ACC112 (cell line): ENCODE data around the gene FAM24B.
"Not testable (repeated sequence)": the region's sequence is repeated elsewhere in the genome, so short reads cannot be mapped to it uniquely, and the experiment has no call there.

Experiments used
- H2AFZ ChIP-seq: fragments of 200-600 bp; sonication (generic); one replicate; pipeline ENCODE4 v1.6.0; 2017; ENCODE audit warnings: antibody characterized with exemption, low read length; ENCODE audit not compliant: unreplicated experiment
- H3K27ac ChIP-seq: fragments of 200-600 bp; sonication (generic); 2 replicates; pipeline ENCODE4 v1.5.1; 2014; ENCODE audit warnings: low read depth, mild to moderate bottlenecking, antibody characterized with exemption, low read length, moderate library complexity
- H3K27me3 ChIP-seq: fragments of 200-600 bp; sonication (generic); 2 replicates; pipeline ENCODE4 v1.6.1; 2014; ENCODE audit warnings: mild to moderate bottlenecking, antibody characterized with exemption, low read length, moderate library complexity, mixed read lengths; ENCODE audit not compliant: insufficient read depth
- H3K36me3 ChIP-seq: fragments of 200-600 bp; sonication (generic); 2 replicates; pipeline ENCODE4 v1.6.1; 2016; ENCODE audit warnings: mild to moderate bottlenecking, antibody characterized with exemption, low read length, moderate library complexity, mixed read lengths; ENCODE audit not compliant: insufficient read depth
- H3K4me1 ChIP-seq: fragments of 200-600 bp; sonication (generic); one replicate; pipeline ENCODE4 v1.6.1; 2016; ENCODE audit warnings: low read length, mixed read lengths; ENCODE audit not compliant: insufficient read depth, unreplicated experiment, control insufficient read depth
- H3K4me3 ChIP-seq: fragments of 200-600 bp; sonication (generic); 2 replicates; pipeline ENCODE4 v1.5.1; 2014; ENCODE audit warnings: mild to moderate bottlenecking, low read depth, low read length
- H3K79me2 ChIP-seq: fragments of 200-600 bp; sonication (generic); one replicate; pipeline ENCODE4 v1.6.0; 2016; ENCODE audit warnings: low read length; ENCODE audit not compliant: control insufficient read depth, unreplicated experiment, insufficient read depth

FAM24B gene

DNA sequence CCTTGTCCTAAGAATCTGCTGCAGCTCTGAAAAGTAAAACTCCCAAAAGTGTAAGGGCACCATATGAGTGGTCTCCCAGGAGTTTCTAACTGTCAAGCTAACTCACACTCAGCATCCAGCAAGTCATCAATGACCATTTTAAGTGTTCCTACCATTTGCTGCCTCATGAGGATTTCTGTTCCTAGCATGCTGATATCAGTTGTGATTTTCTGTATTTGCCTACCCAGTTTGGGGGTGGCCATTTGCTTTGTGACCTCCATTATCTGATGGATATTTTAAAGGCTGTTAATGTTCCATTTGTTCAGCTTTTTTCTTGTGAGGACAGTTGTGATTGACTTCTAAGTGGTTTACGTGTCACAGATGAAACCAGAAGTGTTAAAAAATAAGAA lies 2.9 kb downstream of the FAM24B start:
- peaks cover 13% of the 10 kb centered on the region for H3K36me3 ChIP-seq
- H3K4me3 ChIP-seq, result no peak overlapping the region
- no peaks in the 10 kb centered on the region for H3K27me3 ChIP-seq
- no peak overlapping the region for H2AFZ ChIP-seq
- H3K27ac ChIP-seq, result no peak overlapping the region
- H3K4me1 ChIP-seq, result peaks cover 17% of the 10 kb centered on the region
- H3K79me2 ChIP-seq, result peaks cover 66% of the 10 kb centered on the region

DNA sequence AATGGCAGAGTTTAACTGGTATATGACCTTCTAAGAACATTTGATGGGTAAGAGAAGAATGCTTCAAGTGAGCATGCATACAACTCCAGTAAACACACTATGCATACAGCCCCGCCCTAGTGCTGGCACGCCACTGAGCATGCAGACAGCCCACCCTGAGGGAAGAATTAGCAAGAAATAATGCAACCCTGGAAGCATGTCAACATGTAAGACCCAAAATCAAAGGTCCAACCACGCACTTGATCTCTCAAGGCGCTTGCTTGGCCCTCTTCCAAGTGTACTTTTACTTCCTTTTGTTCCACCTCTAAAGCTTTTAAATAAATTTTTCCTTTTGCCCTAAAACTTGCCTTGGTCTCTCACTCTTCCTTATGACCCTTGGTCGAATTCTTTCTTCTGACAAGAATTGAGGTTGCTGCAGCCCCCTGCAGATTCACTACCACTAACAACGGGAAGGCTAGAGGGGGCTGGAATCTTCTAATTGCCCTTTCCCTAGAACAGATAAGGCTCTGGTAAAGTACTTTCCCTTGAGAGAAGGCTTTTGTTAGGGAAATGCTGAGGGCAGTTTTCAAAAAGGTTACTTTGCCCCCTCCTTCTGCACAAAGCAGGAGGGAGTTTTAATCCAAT lies 3.4 kb downstream of the FAM24B start:
- Histone ChIP-seq H3K4me1 (peaks cover 17% of the 10 kb centered on the region), H3K36me3 (peaks cover 13% of the 10 kb centered on the region), H3K4me3 (no peak overlapping the region), H3K27me3 (no peaks in the 10 kb centered on the region), H3K27ac (no peak overlapping the region), H3K79me2 (peaks cover 66% of the 10 kb centered on the region), H2AFZ (no peak overlapping the region)

DNA sequence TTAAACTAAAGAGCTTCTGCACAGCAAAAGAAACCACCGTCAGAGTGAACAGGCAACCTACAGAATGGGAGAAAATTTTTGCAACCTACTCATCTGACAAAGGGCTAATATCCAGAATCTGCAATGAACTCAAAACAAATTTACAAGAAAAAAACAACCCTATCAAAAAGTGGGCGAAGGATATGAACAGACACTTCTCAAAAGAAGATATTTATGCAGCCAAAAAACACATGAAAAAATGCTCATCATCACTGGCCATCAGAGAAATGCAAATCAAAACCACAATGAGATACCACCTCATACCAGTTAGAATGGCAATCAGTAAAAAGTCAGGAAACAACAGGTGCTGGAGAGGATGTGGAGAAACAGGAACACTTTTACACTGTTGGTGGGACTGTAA lies 7.4 kb downstream of the FAM24B start:
- Histone ChIP-seq H3K36me3 (peaks cover 13% of the 10 kb centered on the region), H3K79me2 (peaks cover 45% of the 10 kb centered on the region)
- not testable (repeated sequence) for H2AFZ ChIP-seq

DNA sequence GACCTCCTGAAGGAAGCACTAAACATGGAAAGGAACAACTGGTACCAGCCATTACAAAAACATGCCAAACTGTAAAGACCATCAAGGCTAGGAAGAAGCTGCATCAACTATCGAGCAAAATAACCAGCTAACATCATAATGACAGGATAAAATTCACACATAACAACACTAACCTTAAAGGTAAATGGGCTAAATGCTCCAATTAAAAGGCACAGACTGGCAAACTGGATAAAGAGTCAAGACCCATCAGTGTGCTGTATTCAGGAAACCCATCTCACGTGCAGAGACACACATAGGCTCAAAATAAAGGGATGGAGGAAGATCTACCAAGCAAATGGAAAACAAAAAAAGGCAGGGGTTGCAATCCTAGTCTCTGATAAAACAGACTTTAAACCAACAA lies 10.6 kb downstream of the FAM24B start:
- not testable (repeated sequence) for H3K27ac ChIP-seq, H3K4me3 ChIP-seq, H3K27me3 ChIP-seq, H2AFZ ChIP-seq
- H3K36me3 ChIP-seq, result peaks cover 10% of the 10 kb centered on the region; the same call in 1 of the 2 replicates
- peaks cover 18% of the 10 kb centered on the region for H3K4me1 ChIP-seq
- peaks cover 41% of the 10 kb centered on the region for H3K79me2 ChIP-seq

More for the DNA sequence above, 7.4 kb downstream of the FAM24B start:
- not testable (repeated sequence) for H3K4me3 ChIP-seq, H3K27ac ChIP-seq, H3K27me3 ChIP-seq, H3K4me1 ChIP-seq

DNA sequence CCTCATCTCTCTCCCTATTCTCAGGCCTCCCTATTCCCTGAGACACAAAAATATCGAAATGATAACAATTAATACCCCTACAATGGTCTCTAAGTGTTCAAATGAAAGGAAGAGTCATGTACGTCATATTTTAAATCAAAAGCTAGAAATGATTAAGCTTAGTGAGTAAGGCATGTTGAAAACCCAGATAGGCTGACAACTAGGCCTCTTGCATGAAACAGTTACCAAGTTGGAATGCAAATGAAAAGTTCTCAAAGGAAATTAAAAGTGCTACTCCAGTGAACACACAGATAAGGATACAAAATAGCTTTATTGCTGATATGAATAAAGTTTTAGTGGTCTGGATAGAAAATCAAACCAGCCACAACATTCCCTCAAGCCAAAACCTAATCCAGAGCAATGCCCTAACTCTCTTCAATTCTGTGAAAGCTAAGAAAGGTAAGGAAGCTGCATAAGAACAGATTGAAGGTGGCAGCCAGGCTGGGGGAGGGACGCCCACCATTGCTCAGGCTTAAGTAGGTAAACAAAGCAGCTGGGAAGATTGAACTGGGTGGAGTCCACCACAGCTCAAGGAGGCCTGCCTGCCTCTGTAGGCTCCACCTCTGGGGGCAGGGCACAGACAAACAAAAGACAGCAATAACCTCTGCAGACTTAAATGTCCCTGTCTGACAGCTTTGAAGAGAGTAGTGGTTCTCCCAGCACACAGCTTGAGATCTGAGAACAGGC lies 12.5 kb downstream of the FAM24B start:
- Histone ChIP-seq H3K27ac (peak overlapping the region; percentile 18; the same call in 1 of the 2 replicates), H3K4me1 (peaks cover 33% of the 10 kb centered on the region), H3K79me2 (peaks cover 48% of the 10 kb centered on the region)
- H3K4me3 ChIP-seq, H3K27me3 ChIP-seq, H2AFZ ChIP-seq, H3K36me3 ChIP-seq: not testable (repeated sequence)

DNA sequence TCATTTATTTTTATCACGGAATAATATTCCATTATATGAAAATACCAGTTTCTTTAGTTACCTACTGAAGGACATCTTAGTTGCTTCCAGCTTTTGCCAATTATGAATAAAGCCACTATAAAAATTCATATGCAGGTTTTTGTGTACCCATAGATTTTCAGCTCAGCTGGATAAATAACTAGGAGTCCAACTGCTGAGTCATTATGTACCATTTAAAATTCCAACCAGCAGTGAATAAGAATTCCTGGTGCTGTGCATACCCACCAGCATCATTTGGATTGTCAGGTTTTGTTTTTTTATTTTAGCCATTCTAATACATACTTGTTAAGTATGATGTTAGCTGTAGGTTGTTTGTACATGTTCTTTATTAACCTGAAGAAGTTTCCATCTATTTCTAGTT lies 14.5 kb downstream of the FAM24B start:
- Histone ChIP-seq H3K27ac (peak overlapping the region; percentile 94), H3K4me3 (no peak overlapping the region), H3K36me3 (peaks cover 5% of the 10 kb centered on the region; the same call in 1 of the 2 replicates), H3K27me3 (no peaks in the 10 kb centered on the region), H3K4me1 (peaks cover 53% of the 10 kb centered on the region), H2AFZ (no peak overlapping the region), H3K79me2 (peaks cover 60% of the 10 kb centered on the region)

DNA sequence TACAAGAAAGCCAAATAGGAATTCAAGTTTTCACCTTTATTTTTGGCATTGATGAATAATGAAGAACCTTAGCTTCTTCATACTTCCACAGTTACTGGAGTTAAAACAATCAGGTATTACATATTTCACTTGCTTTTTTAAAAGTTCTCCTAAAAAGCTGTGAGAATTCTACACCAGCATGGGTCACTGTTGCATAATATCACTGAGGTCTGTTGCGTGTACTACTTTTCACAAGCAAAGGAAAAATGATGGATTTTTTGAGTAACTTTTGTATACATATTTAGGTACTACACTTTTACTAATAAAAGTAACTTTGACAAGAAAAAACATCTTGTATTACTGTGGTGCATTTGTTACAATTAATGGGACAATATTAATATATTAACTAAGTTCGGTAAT lies 15.2 kb downstream of the FAM24B start:
- Histone ChIP-seq H3K4me1 (peaks cover 60% of the 10 kb centered on the region), H2AFZ (no peak overlapping the region), H3K36me3 (peaks cover 5% of the 10 kb centered on the region; the same call in 1 of the 2 replicates), H3K4me3 (no peak overlapping the region), H3K27me3 (no peaks in the 10 kb centered on the region), H3K79me2 (peaks cover 67% of the 10 kb centered on the region), H3K27ac (peak overlapping the region; percentile 94)

DNA sequence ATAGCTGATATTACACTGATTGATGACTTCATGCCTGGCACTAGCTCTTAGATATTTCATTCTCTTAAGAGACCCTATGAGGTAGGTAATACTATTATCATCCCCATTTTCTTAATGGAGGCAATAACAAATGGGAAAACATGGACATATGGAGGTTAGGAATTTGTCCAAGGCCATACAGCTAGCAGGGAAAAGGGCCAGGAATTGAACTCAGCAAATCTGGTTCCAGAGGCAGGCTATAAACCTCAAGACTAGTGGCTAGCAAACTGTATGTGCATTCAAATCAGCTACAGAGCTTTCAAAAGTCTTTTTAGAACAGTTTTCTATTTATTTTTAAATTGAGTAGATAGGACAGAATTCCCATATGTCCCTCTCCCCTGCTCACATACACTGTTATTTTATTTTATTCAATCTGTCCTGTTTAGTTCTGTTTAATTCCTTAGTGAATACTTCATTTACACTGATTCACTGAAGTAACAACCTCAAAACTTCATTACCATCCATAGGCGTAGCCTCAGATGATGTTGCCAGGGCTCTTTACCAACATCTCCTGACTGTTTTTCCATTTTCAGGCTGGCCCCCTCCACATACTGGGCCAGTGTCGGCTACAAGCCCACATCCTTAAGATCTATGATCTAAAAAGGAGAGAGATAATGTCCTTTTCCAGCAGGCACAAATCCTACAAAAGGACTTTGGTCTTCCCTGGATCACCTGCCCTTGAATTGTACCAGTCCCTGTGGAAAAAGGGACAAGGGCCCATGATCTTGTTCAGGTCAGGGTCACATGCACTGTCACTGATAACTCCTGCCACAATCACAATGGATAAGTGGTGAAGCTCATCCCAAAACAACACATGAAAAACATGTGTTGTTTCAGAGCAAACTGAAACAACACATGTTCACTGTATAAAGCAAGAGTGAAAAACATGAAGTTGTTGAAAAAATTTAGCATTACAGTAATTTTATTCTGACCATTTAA lies 15.9 kb downstream of the FAM24B start:
- H3K27ac ChIP-seq, result peak overlapping the region; percentile 94
- no peak overlapping the region for H2AFZ ChIP-seq
- H3K4me1 ChIP-seq, result peaks cover 61% of the 10 kb centered on the region
- peaks cover 9% of the 10 kb centered on the region; the same call in 1 of the 2 replicates for H3K36me3 ChIP-seq
- no peak overlapping the region for H3K4me3 ChIP-seq
- H3K27me3 ChIP-seq, result no peaks in the 10 kb centered on the region
- H3K79me2 ChIP-seq, result peaks cover 72% of the 10 kb centered on the region

DNA sequence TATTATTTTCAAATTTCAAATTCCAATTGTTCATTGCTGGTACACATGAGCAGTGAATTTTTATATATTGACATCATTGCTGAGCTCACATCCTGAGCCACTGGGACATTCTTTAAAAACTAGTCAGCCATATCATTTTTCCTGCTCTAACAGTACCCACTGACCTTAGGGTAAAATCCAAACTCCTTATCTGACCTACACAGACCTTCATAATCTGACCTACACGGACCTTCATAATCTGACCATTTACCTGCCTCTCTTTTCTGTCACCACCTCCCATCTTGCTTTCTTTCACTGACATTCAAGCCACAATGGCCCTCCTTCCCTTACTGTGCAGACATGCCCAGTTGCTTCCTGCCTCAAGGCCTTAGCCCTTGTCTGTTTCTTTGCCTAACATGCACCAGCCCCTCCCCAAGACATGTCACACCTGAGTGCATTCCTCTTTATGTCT lies 17.6 kb downstream of the FAM24B start:
- Histone ChIP-seq H3K27ac (peak overlapping the region; percentile 94), H3K4me3 (peak overlapping the region; percentile 43; the same call in 1 of the 2 replicates), H3K79me2 (peaks cover 81% of the 10 kb centered on the region), H3K36me3 (peaks cover 9% of the 10 kb centered on the region; the same call in 1 of the 2 replicates), H2AFZ (peak overlapping the region; percentile 11), H3K4me1 (peaks cover 69% of the 10 kb centered on the region), H3K27me3 (no peaks in the 10 kb centered on the region)

DNA sequence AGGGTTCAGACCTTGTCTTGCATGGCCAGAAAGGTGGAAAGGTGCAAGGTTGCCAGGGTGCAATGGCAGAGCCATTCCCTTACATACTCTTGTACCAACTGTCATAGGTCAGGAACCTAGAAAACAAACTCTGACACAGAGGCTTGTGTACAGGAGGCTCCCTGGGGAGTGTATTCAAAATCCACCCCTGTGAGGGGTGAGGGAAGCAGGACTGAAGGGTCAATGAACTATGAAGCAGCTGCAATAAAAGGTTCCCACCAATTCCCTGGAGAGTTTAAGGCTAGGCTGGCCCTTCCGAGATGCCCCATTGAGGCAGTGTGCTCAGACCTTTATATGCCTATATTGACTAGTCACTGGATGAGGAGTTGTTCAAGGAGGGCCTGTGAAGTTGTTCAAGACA lies 19.9 kb downstream of the FAM24B start:
- Histone ChIP-seq H3K27me3 (no peaks in the 10 kb centered on the region), H3K27ac (peak overlapping the region; percentile 94; the same call in 1 of the 2 replicates), H3K79me2 (peaks cover 70% of the 10 kb centered on the region), H2AFZ (no peak overlapping the region), H3K36me3 (peaks cover 6% of the 10 kb centered on the region; the same call in 1 of the 2 replicates), H3K4me1 (peaks cover 80% of the 10 kb centered on the region), H3K4me3 (no peak overlapping the region)
